Trophoblast cell (in vitro differentiated cells and primary cell): Measurements from ENCODE around the gene SRL.

Experiments
- DNase-seq, 2 donors: peaks; one replicate each; pipeline ENCODE4 v3.0.0-alpha.2; 2016
- H2AFZ ChIP-seq: 2 replicates; pipeline ENCODE4 v1.6.1; 2013; ENCODE audit warnings: low read length, moderate library complexity, mild to moderate bottlenecking; ENCODE audit not compliant: insufficient read depth, poor library complexity
- H2AK5ac ChIP-seq: 2 replicates; pipeline ENCODE4 v1.6.1; 2013; ENCODE audit warnings: mild to moderate bottlenecking, low read length
- H2BK120ac ChIP-seq: 2 replicates; pipeline ENCODE4 v1.6.1; 2013; ENCODE audit warnings: low read length, mild to moderate bottlenecking, moderate library complexity; ENCODE audit not compliant: insufficient read depth, poor library complexity
- H2BK12ac ChIP-seq: 2 replicates; pipeline ENCODE4 v1.6.1; 2013; ENCODE audit warnings: mild to moderate bottlenecking, low read length, moderate library complexity
- H2BK5ac ChIP-seq: 2 replicates; pipeline ENCODE4 v1.6.1; 2013; ENCODE audit warnings: low read length, low read depth, moderate library complexity, mild to moderate bottlenecking; ENCODE audit not compliant: poor library complexity
- H3K14ac ChIP-seq: 2 replicates; pipeline ENCODE4 v1.6.1; 2013; ENCODE audit warnings: mild to moderate bottlenecking, low read length
- H3K18ac ChIP-seq: 2 replicates; pipeline ENCODE4 v1.6.1; 2013; ENCODE audit warnings: mild to moderate bottlenecking, low read length
- H3K23ac ChIP-seq: 2 replicates; pipeline ENCODE4 v1.6.1; 2013; ENCODE audit warnings: low read length
- H3K27ac ChIP-seq: 2 replicates; pipeline ENCODE4 v1.5.1; 2013; ENCODE audit warnings: low read depth, mild to moderate bottlenecking, inconsistent platforms, low read length, moderate library complexity
- H3K27me3 ChIP-seq: 2 replicates; pipeline ENCODE4 v1.6.1; 2013; ENCODE audit warnings: inconsistent platforms, mild to moderate bottlenecking, low read length, moderate library complexity; ENCODE audit not compliant: insufficient read depth
- H3K36me3 ChIP-seq, 2 experiments: 1 replicate in 1 of 2; 2 replicates in 1 of 2; pipeline ENCODE4 v1.6.1; 2013; ENCODE audit warnings: low read length in 2 of 2, mild to moderate bottlenecking in 2 of 2, moderate library complexity in 1 of 2; ENCODE audit not compliant: insufficient read depth in 2 of 2, control insufficient read depth in 1 of 2
- H3K4ac ChIP-seq: 2 replicates; pipeline ENCODE4 v1.6.1; 2013; ENCODE audit warnings: low read depth, mild to moderate bottlenecking, low read length, moderate library complexity
- H3K4me1 ChIP-seq, 2 experiments: 1 replicate in 1 of 2; 2 replicates in 1 of 2; pipeline ENCODE4 v1.6.1; 2013; ENCODE audit warnings: low read length in 2 of 2, mild to moderate bottlenecking in 2 of 2, moderate library complexity in 1 of 2; ENCODE audit not compliant: insufficient read depth in 2 of 2, control insufficient read depth in 1 of 2
- H3K4me2 ChIP-seq: 2 replicates; pipeline ENCODE4 v1.6.1; 2013; ENCODE audit warnings: inconsistent platforms, mild to moderate bottlenecking, low read length, moderate library complexity
- H3K4me3 ChIP-seq: 2 replicates; pipeline ENCODE4 v1.5.1; 2013; ENCODE audit warnings: mild to moderate bottlenecking, low read depth, low read length, inconsistent platforms
- H3K79me1 ChIP-seq: one replicate; pipeline ENCODE4 v1.6.1; 2013; ENCODE audit warnings: low read length
- H3K79me2 ChIP-seq: 2 replicates; pipeline ENCODE4 v1.6.1; 2013; ENCODE audit warnings: low read length, mild to moderate bottlenecking; ENCODE audit not compliant: control insufficient read depth, insufficient read depth, poor library complexity
- H3K9ac ChIP-seq: 2 replicates; pipeline ENCODE4 v1.6.1; 2013; ENCODE audit warnings: mild to moderate bottlenecking, low read length
- H3K9me3 ChIP-seq: 2 replicates; pipeline ENCODE4 v1.6.1; 2013; ENCODE audit warnings: low read depth, mild to moderate bottlenecking, control low read depth, inconsistent platforms, low read length; ENCODE audit not compliant: insufficient read depth
- H4K12ac ChIP-seq: 2 replicates; pipeline ENCODE4 v1.6.1; 2013; ENCODE audit warnings: low read depth, mild to moderate bottlenecking, low read length, moderate library complexity
- H4K8ac ChIP-seq: 2 replicates; pipeline ENCODE4 v1.6.1; 2013; ENCODE audit warnings: low read depth, mild to moderate bottlenecking, low read length, moderate library complexity
- H4K91ac ChIP-seq: one replicate; pipeline ENCODE4 v1.6.1; 2013; ENCODE audit warnings: low read depth, mild to moderate bottlenecking, low read length, moderate library complexity
- WGBS: extraction: QIAGEN DNeasy Blood & Tissue Kit; methylation state at CpG from one replicate; pipeline ENCODE4 v1.1.7; 2013; ENCODE audit warnings: missing lambda C conversion rate; ENCODE audit not compliant: insufficient read length, insufficient coverage; ENCODE audit errors: extremely low coverage; 5-methylcytosine and 5-hydroxymethylcytosine counted together

Gene SRL

GRCh38 chr16:4215106-4215505 lies 26.8 kb downstream of the SRL start:
- Histone ChIP-seq H2BK5ac (no peak overlapping the region), H3K4me2 (no peak overlapping the region), H3K9me3 (no peaks in the 10 kb centered on the region), H3K23ac (no peak overlapping the region), H3K9ac (no peak overlapping the region), H3K4ac (no peak overlapping the region), H3K18ac (no peak overlapping the region), H2BK12ac (no peak overlapping the region), H2BK120ac (no peak overlapping the region), H3K79me2 (no peaks in the 10 kb centered on the region), H3K4me3 (no peak overlapping the region), H3K79me1 (no peaks in the 10 kb centered on the region), H3K27me3 (no peaks in the 10 kb centered on the region), H4K8ac (no peak overlapping the region), H2AFZ (no peak overlapping the region), H4K12ac (no peak overlapping the region), H4K91ac (no peak overlapping the region), H3K27ac (no peak overlapping the region), H3K4me1 (no peaks in the 10 kb centered on the region), H2AK5ac (no peak overlapping the region), H3K14ac (no peak overlapping the region), H3K36me3 (no peaks in the 10 kb centered on the region)
- WGBS, result no CpG with 5 or more reads among the region's 2 CpGs
- no peak for DNase-seq

GRCh38 chr16:4214215-4214621 lies 27.7 kb downstream of the SRL start:
- Histone ChIP-seq H3K4me2 (no peak overlapping the region), H3K23ac (no peak overlapping the region), H3K27ac (no peak overlapping the region), H3K14ac (no peak overlapping the region), H3K79me1 (no peaks in the 10 kb centered on the region), H3K4ac (no peak overlapping the region), H2BK5ac (no peak overlapping the region), H3K27me3 (no peaks in the 10 kb centered on the region), H3K4me1 (no peaks in the 10 kb centered on the region), H4K8ac (no peak overlapping the region), H2BK12ac (no peak overlapping the region), H3K36me3 (no peaks in the 10 kb centered on the region), H3K9me3 (no peaks in the 10 kb centered on the region), H4K91ac (no peak overlapping the region), H2AFZ (no peak overlapping the region), H3K18ac (no peak overlapping the region), H2BK120ac (no peak overlapping the region), H3K4me3 (no peak overlapping the region), H4K12ac (no peak overlapping the region), H2AK5ac (no peak overlapping the region), H3K79me2 (no peaks in the 10 kb centered on the region), H3K9ac (no peak overlapping the region)
- DNase-seq, result peak; percentile 53 to 79
- WGBS, result no CpG with 5 or more reads among the region's 7 CpGs

GRCh38 chr16:4213737-4214136 lies 28.1 kb downstream of the SRL start:
- H2BK5ac ChIP-seq, result no peak overlapping the region
- H3K27ac ChIP-seq, result no peak overlapping the region
- H3K4me3 ChIP-seq, result no peak overlapping the region
- H3K79me1 ChIP-seq, result no peaks in the 10 kb centered on the region
- no peak overlapping the region for H3K4ac ChIP-seq
- H3K9ac ChIP-seq, result no peak overlapping the region
- no peak overlapping the region for H3K18ac ChIP-seq
- no peak overlapping the region for H3K4me2 ChIP-seq
- H4K91ac ChIP-seq, result no peak overlapping the region
- DNase-seq, result no peak
- H3K36me3 ChIP-seq, result no peaks in the 10 kb centered on the region
- no peaks in the 10 kb centered on the region for H3K27me3 ChIP-seq
- H2AK5ac ChIP-seq, result no peak overlapping the region
- no peaks in the 10 kb centered on the region for H3K79me2 ChIP-seq
- no peak overlapping the region for H2BK120ac ChIP-seq
- no peaks in the 10 kb centered on the region for H3K9me3 ChIP-seq
- H2AFZ ChIP-seq, result no peak overlapping the region
- H3K14ac ChIP-seq, result no peak overlapping the region
- no peak overlapping the region for H4K8ac ChIP-seq
- H3K23ac ChIP-seq, result no peak overlapping the region
- WGBS, result no CpG with 5 or more reads among the region's 6 CpGs
- no peak overlapping the region for H4K12ac ChIP-seq
- no peaks in the 10 kb centered on the region for H3K4me1 ChIP-seq
- no peak overlapping the region for H2BK12ac ChIP-seq

GRCh38 chr16:4212934-4213296 lies 29.0 kb downstream of the SRL start:
- Histone ChIP-seq H3K14ac (no peak overlapping the region), H3K9me3 (peaks cover 2% of the 10 kb centered on the region), H3K18ac (no peak overlapping the region), H3K4me2 (no peak overlapping the region), H2AK5ac (no peak overlapping the region), H4K8ac (no peak overlapping the region), H4K12ac (no peak overlapping the region), H3K4me1 (no peaks in the 10 kb centered on the region), H2BK5ac (no peak overlapping the region), H3K27me3 (no peaks in the 10 kb centered on the region), H3K4ac (no peak overlapping the region), H3K9ac (no peak overlapping the region), H2AFZ (no peak overlapping the region), H3K27ac (no peak overlapping the region), H2BK12ac (no peak overlapping the region), H3K79me2 (no peaks in the 10 kb centered on the region), H3K23ac (no peak overlapping the region), H3K79me1 (no peaks in the 10 kb centered on the region), H2BK120ac (no peak overlapping the region), H3K36me3 (no peaks in the 10 kb centered on the region), H3K4me3 (no peak overlapping the region), H4K91ac (no peak overlapping the region)
- WGBS, result no CpG with 5 or more reads among the region's 3 CpGs
- peak in 1 of 2 donors; percentile 3 for DNase-seq
